Skin of body (tissue), 2 donors: ENCODE measurements around the gene SDF2. TPM values are rescaled to one million over a fixed set of nuclear protein-coding genes. Genes with fewer than 3 reads are reported as not detected.
A peak's percentile ranks its signal among the peaks of the same experiment; 100 is the strongest.

Source experiments
- DNase-seq: peaks from one replicate; lab custom pipeline; 2025; lab: John Stamatoyannopoulos, UW
- total RNA-seq: library from RNA; depleted of rRNA; stranded (reverse); fragments of >200 nt; gene quantifications from one replicate; pipeline ENCODE4 v1.2.3, GENCODE V29; 2014

SDF2 gene, protein sequence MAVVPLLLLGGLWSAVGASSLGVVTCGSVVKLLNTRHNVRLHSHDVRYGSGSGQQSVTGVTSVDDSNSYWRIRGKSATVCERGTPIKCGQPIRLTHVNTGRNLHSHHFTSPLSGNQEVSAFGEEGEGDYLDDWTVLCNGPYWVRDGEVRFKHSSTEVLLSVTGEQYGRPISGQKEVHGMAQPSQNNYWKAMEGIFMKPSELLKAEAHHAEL
- 35.2 TPM for total RNA-seq

DNA sequence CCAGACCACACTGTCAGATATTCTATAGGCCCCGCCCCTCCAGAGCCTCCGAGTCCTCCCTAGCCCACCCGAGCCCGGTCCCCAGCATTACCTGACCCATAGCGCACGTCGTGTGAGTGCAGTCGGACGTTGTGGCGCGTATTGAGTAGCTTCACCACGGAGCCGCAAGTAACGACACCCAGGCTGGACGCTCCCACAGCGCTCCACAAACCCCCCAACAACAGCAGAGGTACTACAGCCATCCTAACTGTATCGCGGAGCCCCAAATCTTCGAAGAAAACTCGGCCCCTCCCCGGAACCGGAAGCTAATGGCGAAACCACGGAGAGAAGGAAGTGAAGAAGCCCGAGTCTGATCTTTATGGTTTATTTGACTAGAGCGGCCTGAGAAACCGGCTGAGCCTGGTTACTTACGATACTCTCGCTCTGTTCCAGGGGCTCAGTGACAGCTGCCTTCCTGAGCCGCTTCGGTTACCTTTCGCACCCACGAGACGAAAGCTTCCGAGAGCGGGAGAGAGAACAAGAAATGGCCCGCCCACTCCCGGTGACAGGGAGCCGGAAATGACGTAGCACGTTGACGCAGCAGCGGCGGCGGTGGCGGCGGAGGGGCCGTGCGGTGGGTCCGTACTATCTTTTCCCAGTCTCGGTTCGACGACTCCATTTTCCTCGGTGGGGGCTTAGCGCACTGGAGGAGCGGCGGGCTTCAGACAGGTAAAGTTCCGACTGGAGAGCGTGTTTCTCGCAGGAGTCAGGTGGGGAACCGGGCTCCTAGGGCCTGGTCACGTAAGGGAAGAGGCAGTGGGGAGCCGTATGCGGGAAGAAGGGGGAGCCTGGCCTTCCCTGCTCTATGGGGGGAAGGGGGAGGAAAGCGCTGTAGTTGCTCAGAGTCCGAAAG is at the start of gene SDF2, which contains the start of gene SUPT6H:
TSS of gene SDF2 (minus strand) at position 272 of the 892 bp plus-strand sequence. CDS start at position 242, 30 bp downstream.
TSS of gene SUPT6H (plus strand) at position 571 of the 892 bp plus-strand sequence. CDS start 11,197 bp downstream, outside the sequence.
- peak; percentile 87 for DNase-seq

DNA sequence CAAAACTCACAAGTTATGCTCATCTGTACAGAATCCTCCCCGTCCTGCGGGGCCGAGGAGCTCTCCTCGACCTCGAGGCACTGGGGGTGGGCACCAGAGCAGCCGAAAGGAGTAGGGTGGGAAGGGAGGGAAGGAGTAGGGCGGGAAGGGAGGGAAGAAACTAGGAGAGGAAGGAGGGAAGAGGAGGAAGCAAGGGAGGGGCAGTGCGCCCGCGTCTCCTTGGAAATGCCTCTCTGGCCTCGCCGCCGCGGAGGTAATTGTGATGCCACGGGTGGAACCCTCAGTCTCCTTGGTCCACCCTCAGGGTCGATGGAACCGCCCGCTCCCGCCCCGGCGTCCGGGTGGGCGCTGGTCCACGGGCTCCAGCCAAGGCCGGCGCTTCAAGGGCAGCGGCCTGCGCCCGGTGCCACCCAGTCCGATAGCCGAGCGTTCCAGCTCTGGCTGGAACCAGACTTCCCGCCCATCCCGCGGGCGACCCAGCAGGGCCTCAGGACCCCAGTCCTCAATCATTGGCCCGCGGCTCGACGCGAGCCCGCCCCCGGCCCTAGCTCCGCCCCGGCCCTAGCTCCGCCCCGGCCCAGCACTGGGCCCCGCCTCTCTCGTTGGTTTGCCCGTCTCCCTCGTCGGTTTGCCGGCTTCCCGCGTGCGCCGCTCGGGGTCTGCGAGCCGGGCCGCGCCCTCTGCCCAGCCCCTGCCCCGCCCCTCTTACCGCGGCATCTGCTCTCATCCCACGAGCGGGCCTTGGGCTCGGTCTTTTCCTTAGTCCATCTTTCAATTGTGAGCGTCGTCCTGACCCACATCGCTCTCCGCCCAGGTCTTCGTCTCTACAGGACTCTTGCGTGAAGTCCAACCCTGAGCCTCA is 49.4 kb upstream of the SDF2 start:
- DNase-seq, result peak; percentile 93

DNA sequence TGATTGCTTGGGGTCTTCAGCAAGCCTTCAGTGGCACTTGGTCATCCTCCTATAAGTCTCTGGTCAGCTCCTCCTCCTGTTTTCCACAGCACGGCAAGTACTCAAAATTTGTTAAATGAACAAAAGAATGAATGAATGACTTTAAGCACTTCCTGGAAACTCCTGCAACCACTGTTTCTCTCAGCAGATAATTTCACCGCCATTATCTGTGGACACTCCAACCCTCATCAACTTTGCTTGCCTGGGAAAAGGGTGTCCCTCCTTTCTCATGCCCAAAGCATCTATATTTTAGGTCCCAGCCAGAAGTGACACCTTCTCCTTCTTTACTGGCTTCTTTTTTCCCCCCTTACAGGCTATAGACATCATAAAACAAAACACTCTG is 45.6 kb upstream of the SDF2 start:
- no peak for DNase-seq

DNA sequence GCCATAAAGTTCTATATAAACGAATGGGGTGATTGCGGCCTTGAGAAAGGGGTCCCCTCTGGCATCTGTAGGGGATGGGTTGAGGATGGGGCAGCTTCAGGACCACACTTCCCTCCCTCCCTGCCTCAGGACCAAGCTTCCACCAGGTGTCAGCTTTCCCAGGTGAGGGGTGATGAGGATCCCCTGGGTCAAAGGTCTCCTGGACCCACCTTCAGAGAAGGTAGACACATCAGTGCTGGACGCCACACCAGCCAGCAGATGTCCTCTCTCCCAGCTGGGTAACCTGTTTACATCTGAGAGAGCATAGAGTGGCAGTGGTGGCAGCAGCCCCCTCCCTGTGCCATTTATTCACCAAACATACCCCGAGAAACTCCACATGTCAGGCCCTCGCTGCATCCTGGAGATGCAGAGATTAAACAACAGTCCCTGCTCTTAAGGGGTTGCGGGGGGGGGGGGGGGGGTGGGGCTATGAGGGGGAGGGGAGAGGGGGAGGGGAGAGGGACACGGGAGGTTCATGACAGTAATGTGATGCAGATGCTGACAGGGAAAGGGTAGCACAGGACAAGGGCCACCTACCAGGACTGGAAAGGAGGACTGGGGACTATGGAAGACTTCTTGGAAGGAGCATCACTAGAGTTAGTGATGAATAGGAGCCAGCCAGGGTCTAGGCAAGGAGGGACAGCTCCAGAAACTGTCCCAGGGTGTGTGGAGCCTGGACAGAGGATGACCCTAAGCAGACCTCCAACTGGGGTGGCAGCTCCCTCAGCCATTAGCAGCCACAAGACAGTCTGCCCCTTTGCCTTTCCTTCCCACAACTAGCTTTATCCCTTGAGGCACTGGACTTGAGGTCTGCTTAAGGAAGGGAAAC is 45.0 kb upstream of the SDF2 start:
- no peak for DNase-seq

DNA sequence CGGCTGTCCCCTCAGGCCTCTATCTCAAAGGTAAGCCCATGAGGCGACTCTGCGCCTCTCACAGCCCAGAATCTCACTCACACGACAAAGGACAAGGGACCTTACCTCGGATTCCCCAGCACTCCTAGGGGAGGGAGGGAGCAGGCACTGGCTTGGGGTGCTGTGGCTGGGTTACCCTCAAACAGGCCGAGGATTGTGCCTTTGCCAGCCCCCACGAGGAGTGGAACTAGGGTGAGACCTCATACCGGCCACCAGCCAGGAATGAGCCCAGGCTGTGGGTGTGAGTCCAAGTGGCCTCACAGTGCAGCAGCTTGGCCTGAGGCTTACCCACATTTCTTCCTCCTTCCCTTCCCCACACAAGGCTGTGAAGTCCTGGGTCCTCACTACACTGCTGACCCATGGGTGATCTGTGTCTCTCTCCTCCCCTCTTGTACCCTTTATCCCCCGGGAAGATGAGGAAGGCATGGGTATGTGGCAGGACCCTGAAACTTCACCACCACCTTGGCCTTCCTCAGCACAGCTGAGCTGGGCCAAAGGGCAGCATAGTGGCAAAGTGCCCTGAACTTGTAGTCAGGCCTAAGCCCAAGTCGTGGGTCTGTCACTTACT is 44.1 kb upstream of the SDF2 start:
- DNase-seq, result no peak

DNA sequence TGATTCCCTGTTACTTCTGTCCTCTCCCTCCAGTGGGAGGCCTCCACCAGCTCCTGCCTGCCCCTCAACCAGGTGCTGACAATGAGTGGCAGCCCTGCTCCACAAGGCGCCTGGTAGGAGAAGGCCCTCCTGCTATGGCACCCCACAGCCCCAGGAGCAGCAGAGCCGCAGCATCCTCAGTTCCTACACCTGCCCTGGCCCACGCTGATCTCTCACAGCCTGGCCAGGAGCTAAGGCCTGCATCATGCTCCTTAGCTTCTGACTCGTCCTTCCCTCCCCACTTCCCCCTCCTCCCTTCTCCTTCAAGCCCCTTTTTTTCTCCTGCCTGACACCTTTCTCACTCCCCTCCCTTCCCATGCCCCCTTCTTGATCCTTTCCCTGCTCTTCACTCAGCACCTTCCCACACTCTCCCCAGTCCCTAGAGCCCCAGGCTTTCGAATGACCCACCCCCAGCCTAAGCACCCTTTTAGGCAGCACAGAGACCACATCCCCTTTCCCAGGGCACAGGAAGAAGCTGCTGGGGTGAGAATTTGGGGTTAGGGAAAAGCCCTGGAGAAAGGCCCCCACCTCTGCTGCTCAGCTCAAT is 43.5 kb upstream of the SDF2 start:
- DNase-seq, result no peak

DNA sequence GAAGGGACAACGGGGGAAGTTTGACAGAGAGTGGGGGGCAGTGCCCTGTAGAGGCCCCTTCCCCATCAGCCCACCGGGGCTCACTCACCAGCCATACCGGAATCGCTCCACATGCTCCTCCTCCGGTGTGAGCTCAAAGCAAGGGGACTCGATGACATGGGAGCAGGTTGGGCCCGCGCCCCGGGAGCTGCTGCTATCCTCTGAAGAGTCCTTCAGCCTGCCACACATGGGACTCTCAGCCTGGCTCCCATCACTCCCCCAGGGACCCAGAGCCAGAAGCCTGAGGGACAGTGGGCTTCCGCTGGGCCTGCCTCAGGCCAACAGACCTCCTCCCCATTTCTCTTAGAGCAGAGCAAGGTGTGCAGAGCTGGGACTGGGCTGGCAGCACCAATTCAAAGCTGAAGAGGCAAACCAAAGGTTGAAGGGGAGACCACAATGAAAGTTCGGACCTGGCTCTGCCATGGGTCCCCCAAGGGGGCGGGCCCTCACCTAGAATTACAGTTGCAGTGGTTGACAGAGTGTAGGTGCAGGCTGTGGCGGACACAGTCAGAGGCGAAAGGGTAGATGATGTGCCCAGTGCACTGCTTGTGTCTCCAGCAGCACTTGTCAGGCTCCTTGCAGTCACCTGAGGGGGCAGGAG is 42.6 kb upstream of the SDF2 start:
- DNase-seq, result no peak

DNA sequence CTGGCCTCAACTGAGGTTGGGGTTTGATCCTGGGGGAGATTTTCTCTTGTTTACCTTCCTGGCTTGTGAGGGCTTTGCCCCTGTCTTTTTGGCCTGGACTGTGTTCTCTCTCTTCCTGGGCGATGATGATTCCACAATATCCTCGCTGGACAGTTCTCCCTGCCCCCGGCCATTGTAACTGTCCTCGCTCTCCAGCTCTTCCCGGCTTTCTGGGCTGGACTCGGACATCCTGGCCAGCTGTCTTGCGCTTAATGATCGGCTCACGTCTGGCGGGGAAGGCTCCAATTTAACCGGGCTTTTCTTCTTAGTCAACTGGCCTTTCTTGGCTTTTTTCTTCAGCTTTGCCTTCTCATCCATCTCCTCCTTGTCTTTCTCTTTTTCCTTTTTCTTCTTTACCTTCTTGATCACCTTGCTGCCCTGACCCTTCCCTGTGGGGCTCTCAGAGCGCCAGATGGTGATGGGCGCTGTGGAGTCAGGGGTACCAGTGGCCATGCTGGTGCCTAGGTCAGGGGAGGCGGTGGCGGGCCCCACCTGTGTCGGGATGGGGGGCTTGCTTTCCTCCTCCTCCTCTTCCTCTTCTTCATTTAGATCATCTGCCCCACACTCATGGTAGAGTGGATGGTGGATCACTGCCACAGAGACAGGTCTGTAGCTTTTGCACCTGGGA is 42.0 kb upstream of the SDF2 start:
- no peak for DNase-seq

DNA sequence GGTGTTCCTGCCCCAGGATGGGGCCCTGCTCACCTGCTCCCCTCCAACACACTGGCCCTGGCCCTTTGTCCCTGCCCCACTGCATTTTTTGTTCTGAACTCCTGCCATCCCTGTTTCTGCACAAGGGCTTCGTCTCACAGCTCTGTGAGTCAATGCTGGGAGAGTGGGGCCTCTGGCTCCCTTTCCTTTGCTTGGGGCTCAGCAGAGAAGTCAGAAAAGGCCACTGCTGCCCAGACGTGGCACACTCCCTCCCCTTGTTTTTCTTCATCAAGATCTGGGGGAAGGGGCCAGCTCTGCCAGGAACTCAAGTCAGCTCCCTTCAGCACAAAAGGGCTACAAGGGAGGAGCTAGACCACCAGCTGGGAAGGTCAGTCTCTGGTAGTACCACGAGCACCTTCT is 41.0 kb upstream of the SDF2 start:
- DNase-seq, result no peak

DNA sequence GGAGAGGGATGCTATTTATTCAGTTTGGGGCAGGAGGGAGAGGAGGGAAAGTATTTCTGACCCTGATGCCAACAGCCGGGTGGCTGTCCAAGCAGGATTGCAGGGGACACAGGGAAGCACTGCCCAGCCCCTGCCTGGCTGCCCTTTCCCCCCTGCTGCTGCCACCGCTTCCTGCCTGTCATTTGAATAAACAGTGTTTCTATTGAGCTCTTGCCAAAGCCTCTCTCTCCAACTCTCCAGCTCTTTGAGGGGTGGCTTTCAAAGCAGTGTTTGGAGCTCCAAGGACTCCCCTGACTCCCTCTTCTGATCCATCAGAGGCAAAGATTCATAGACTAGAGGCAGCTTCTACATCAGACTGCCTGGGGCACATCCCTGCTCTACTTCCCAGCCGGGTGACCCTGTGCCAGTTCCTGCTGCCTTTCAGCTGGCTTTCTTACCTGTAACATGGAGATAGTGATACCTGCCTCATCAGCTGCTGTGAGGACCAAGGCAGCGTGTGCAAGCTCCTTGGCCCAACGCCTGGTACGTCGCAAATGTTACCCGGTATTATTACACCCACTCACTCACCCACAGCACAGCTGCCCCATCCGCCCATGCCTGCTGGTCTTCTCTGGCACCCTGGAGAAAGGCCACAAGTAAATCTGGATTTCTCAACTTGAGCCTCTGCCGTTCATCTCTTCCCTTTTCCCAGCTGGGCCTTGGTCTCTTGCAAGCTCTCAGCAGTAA is 40.5 kb upstream of the SDF2 start:
- no peak for DNase-seq

DNA sequence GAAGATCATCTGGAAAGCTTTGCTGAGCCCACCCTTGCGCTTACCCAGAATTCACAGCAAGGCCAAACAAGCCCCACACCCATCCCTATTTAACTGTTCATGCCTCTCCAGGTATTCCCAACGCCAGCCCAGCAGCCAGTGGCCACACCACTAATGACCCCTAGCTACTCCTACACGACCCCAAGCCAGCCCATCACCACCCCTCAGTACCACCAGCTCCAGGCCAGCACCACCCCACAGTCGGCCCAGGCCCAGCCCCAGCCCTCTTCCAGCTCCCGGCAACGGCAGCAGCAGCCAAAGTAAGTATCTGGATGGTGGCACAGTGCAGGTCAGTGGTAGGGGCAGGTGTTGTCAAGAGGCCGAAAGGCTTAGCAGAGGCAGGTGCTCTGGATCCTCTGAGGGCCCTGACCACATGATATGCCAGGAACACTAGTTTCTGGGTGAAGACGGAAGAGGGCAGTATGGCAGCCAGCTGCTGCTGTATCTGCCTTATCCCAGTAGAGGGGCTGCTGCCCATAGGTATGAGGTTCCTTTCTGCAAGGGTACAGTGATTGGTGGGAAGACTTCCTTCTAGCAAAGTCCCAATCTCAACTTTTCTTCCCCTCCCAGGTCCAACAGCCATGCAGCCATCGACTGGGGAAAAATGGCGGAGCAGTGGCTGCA is 39.3 kb upstream of the SDF2 start:
- DNase-seq, result no peak

DNA sequence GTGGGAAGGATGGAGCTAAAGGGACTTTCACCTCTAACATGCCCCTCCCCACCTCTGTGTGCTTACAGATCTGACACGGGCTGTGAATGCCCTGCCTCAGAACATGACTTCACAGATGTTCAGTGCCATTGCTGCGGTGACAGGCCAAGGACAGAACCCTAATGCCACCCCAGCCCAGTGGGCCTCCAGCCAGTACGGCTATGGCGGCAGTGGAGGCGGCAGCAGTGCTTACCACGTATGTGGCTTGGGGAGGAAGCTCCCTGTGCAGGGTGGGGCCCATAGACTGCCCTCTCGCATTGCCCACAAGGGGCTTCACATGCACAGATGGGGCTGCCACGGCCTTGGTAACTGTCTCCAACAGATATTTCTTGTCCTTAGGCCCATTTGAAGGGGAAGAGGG is 38.6 kb upstream of the SDF2 start:
- no peak for DNase-seq

DNA sequence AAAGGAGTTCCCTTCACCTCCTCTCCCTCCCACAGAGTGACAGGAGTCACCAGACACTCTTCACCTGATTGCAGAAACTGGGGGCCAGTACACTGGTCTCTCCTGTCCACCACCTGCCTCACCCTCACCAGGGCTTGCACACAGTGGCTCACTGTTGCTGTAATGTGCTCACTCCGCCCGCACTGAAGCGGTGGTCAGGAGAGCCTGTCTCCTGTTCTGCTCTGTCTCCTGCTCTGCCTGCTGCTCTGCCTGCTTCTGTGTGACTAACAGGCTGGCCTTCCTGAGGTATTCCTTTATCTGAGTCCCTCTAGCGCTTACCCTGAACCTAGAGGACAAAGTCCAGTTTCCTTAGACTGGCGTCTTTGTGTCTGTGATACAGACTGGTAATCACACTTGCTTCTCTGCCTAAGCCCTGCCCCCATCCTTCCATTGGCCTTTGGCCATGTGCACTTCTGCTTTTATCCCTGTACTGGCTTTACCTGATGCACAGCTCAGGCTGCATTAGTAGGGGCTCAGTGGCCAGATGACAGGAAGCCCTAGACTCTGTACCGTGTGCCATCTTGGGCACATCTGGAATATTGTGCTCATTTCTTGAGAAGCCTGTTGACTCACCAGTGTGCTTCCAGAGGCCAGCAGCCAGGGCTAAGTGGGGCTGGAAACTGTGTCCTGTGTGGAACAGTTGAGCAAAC is 36.7 kb upstream of the SDF2 start:
- no peak for DNase-seq

DNA sequence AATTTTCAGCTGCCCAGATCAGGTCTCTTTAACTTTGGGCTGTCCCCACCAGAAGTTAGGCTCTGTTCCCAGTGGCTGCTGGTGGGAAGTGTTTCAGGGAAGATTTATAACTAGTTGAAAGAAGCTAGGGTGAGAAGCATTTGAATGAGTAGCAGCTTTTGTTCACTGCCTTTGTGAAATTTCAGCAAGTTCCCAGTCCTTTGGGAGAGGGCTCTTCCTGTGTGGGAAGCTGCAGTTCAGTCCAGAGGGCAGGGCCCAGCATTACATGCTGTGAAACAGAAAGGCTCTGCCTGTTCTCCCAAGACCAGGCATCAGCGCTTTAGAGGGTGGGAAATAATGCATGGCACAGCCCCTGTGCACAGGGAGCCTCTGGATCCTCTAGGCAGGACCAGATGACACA is 32.2 kb upstream of the SDF2 start:
- no peak for DNase-seq

DNA sequence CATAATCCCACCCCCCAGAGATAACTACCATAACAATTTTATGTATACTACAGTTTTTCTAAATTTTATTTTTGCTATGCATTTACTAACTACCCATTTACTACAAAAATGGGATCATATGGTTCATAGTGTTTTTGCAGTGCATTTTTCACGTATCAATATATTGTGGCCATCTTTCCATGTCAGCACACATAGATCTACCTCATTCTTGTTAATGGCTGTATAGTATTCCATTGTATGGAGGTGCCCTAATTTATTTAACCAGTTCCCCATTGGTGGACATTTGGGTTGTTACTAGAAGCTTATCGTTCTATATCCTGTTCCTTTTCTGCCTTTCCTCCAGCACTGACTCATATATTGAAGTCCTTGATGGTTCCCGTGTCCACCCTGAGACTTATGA is 27.3 kb upstream of the SDF2 start:
- no peak for DNase-seq

DNA sequence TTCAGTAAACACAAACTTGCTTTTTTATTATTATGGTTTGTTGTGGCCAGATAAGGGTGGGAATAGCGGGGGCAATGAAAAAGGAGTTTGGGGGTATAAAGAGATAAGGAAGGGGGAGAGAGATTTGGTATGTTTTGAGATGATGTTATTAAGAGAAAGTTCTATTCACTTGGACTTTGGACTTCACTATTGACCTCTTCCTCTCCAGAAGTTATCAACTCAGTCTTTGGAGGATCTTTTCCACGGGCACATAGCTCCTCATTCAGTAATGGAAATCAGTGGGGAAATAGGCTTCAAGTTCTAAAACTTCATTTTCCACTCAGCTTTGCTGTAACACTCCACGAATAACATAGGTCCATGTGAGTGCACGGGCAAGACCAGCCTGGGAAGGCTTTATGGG is 26.8 kb upstream of the SDF2 start:
- DNase-seq, result no peak

DNA sequence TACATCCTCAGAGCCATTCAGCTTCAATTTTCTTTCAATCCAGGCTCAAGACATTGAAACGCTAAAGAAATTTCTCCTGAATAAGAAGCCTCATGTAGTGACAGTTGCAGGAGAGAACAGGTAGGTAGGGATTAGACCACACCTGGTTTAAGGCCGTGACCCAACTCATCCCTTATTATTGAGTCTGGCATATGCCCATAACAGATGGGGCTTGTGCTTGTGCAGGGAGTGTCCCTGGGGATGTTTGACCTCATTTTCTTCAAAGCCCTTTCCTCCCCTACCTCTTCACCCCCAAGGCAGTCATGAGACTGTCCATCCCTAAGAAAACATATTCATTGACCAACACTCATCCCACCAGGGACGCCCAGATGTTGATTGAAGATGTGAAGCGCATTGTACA is 24.6 kb upstream of the SDF2 start:
- no peak for DNase-seq
